ENCODE measurements around the gene PHLPP2. TPM values are rescaled to one million over a fixed set of nuclear protein-coding genes. Genes with fewer than 3 reads are reported as not detected.

Gene PHLPP2
- total RNA-seq, 1 donor from 2014 or later, result 18.2 TPM

DNA sequence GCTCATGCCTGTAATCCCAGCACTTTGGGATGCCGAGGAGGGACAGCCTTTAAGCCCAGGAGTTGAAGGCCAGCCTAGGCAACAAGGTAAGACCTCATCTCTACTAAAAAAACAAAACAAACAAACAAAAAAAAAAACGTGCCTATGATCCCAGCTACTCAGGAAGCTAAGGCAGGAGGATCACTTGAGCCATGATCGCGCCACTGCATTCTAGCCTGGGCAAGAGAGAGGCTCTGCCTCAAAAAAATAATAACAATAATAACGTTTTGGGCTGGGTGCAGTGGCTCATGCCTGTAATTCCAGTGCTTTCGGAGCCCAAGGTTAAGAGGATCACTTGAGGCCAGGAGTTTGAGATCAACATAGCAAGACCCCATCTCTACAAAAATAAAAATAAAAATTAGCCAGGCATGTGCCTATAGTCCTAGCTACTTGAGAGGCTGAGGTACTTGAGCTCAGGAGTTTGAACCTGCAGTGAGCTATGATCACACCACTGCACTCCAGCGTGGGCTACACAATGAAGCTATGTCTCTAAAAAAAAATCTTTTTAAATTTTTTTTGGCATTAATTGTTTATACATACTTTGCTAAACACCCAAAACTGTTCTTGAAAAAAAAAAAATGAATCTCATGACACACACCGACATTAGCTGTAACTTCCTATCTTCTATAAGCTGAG is 3.3 kb downstream of the PHLPP2 start:
- Mint-ChIP-seq H3K27ac (no peak overlapping the region), H3K36me3 (peaks cover 6% of the 10 kb centered on the region), H3K4me1 (peaks cover 20% of the 10 kb centered on the region), H3K27me3 (ENCODE audit: low read depth) (peaks cover 4% of the 10 kb centered on the region), H3K9me3 (no peaks in the 10 kb centered on the region), H3K4me3 (no peak overlapping the region)
- DNase-seq (ENCODE audit: low spot score in 2 of 2, unreplicated experiment in 2 of 2), result no peak
- TF ChIP-seq, protein P1, sequence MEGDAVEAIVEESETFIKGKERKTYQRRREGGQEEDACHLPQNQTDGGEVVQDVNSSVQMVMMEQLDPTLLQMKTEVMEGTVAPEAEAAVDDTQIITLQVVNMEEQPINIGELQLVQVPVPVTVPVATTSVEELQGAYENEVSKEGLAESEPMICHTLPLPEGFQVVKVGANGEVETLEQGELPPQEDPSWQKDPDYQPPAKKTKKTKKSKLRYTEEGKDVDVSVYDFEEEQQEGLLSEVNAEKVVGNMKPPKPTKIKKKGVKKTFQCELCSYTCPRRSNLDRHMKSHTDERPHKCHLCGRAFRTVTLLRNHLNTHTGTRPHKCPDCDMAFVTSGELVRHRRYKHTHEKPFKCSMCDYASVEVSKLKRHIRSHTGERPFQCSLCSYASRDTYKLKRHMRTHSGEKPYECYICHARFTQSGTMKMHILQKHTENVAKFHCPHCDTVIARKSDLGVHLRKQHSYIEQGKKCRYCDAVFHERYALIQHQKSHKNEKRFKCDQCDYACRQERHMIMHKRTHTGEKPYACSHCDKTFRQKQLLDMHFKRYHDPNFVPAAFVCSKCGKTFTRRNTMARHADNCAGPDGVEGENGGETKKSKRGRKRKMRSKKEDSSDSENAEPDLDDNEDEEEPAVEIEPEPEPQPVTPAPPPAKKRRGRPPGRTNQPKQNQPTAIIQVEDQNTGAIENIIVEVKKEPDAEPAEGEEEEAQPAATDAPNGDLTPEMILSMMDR (IDR thresholded peaks at IDR 0.05; ENCODE audit: unreplicated experiment), result no peak

GRCh38 chr16:71712501-71712900 is 12.0 kb downstream of the PHLPP2 start:
- H3K27ac Mint-ChIP-seq, result no peak overlapping the region
- H3K4me3 Mint-ChIP-seq, result no peak overlapping the region
- TF ChIP-seq, protein P1 (IDR thresholded peaks at IDR 0.05; ENCODE audit: unreplicated experiment), result no peak
- peaks cover 20% of the 10 kb centered on the region for H3K4me1 Mint-ChIP-seq
- H3K27me3 Mint-ChIP-seq (ENCODE audit: low read depth), result no peaks in the 10 kb centered on the region
- peaks cover 2% of the 10 kb centered on the region for H3K36me3 Mint-ChIP-seq
- no peaks in the 10 kb centered on the region for H3K9me3 Mint-ChIP-seq
- no peak for DNase-seq (ENCODE audit: low spot score in 2 of 2, unreplicated experiment in 2 of 2)

DNA sequence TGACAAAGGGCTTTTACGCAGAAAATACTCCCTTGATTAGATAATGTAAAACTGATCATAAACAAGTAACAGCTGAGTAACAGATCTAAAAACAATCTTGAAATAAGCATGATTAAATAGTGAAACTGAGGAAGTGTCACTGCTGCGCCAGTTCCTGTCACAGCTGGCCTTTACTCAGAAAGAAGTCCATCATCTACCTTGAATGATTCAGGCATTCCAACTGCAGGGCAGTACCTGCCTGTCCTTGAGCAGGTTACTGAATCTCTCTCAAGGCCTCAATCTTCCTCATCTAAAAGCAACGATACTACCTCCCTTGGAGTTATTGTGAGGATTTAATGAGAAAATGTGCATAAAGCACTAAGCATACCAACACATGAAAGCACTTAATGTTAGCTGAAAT is 12.7 kb downstream of the PHLPP2 start:
- no peaks in the 10 kb centered on the region for H3K9me3 Mint-ChIP-seq
- H3K36me3 Mint-ChIP-seq, result peaks cover 2% of the 10 kb centered on the region
- peaks cover 20% of the 10 kb centered on the region for H3K4me1 Mint-ChIP-seq
- no peaks in the 10 kb centered on the region for H3K27me3 Mint-ChIP-seq (ENCODE audit: low read depth)
- no peak for DNase-seq (ENCODE audit: low spot score in 2 of 2, unreplicated experiment in 2 of 2)
- TF ChIP-seq, protein P1 (IDR thresholded peaks at IDR 0.05; ENCODE audit: unreplicated experiment), result no peak
- no peak overlapping the region for H3K4me3 Mint-ChIP-seq
- no peak overlapping the region for H3K27ac Mint-ChIP-seq

DNA sequence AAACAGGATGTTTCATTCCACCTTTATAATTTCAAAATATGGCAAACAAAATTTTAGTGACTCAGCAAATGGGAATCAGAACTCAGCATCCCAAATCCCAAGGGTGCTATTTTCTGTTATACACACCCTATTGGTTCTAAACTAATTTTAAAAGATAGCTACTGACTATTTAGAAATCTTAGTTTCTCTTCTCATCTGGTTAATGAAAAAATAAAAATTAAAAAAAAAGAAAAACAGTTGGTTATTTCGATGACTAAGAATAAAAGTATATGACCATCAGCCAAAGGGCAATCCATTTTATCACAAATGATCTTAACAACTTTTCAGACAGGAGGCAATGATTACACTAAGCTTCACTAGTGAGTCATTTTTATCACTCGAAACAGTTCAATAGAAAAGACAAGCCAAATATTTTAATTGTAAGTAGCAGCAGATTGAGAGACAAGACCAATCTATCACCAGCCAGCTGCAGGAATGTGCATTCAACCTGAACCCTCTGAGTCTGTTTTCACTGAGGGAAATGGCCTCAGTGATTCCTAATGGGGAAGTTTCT is 15.2 kb downstream of the PHLPP2 start:
- peak overlapping the region; percentile 28 for H3K27ac Mint-ChIP-seq
- TF ChIP-seq, protein P1 (IDR thresholded peaks at IDR 0.05; ENCODE audit: unreplicated experiment), result no peak
- H3K4me3 Mint-ChIP-seq, result no peak overlapping the region
- peaks cover 20% of the 10 kb centered on the region for H3K4me1 Mint-ChIP-seq
- H3K9me3 Mint-ChIP-seq, result no peaks in the 10 kb centered on the region
- no peaks in the 10 kb centered on the region for H3K27me3 Mint-ChIP-seq (ENCODE audit: low read depth)
- DNase-seq (ENCODE audit: low spot score in 2 of 2, unreplicated experiment in 2 of 2), result no peak
- no peaks in the 10 kb centered on the region for H3K36me3 Mint-ChIP-seq

DNA sequence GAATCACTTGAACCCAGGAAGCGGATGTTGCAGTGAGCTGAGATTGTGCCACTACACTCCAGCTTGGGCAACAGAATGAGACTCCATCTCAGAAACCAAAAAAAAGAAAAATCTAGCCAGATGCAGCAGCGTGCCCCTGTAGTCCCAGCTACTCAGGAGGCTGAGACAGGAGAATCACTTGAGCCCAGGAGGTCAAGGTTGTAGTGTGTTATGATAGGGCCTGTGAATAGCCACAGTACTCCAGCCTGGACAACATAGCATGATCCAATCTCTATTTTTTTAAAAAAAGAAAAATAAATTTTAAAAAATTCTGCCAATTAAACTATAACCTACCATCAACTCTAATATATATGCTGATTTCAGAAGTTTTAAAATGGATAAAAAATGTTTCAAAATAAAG is 15.8 kb downstream of the PHLPP2 start:
- Mint-ChIP-seq H3K27ac (peak overlapping the region; percentile 76), H3K4me1 (peaks cover 20% of the 10 kb centered on the region), H3K4me3 (no peak overlapping the region), H3K27me3 (ENCODE audit: low read depth) (no peaks in the 10 kb centered on the region), H3K9me3 (no peaks in the 10 kb centered on the region), H3K36me3 (no peaks in the 10 kb centered on the region)
- TF ChIP-seq, protein P1 (IDR thresholded peaks at IDR 0.05; ENCODE audit: unreplicated experiment), result no peak
- DNase-seq (ENCODE audit: low spot score in 2 of 2, unreplicated experiment in 2 of 2), result no peak
